Mesothelial cell of epicardium (in vitro differentiated cells): Measurements from ENCODE around the gene FBLL1. TPM values are rescaled to one million over a fixed set of nuclear protein-coding genes. Genes with fewer than 3 reads are reported as not detected.

Experiments
- DNase-seq, 2 experiments: peaks; one replicate each; pipeline ENCODE4 v3.0.0; 2021; ENCODE audit warnings: low spot score in 2 of 2; ENCODE audit not compliant: unreplicated experiment in 2 of 2
- H3K27ac Mint-ChIP-seq: 2 replicates; pipeline ENCODE4 v1.8.0; 2021; ENCODE audit warnings: mixed read lengths
- H3K27me3 Mint-ChIP-seq: 2 replicates; pipeline ENCODE4 v1.8.0; 2021; ENCODE audit warnings: low read depth, mixed read lengths
- H3K36me3 Mint-ChIP-seq: 2 replicates; pipeline ENCODE4 v1.8.0; 2021; ENCODE audit warnings: mixed read lengths
- H3K4me1 Mint-ChIP-seq: 2 replicates; pipeline ENCODE4 v1.8.0; 2021; ENCODE audit warnings: mixed read lengths
- H3K4me3 Mint-ChIP-seq: 2 replicates; pipeline ENCODE4 v1.8.0; 2021; ENCODE audit warnings: mild to moderate bottlenecking, moderate library complexity, mixed read lengths
- H3K9me3 Mint-ChIP-seq: 2 replicates; pipeline ENCODE4 v1.8.0; 2021; ENCODE audit warnings: mixed read lengths
- total RNA-seq: library from RNA; stranded (reverse); gene quantifications from 3 replicates; pipeline ENCODE4 v1.2.1, GENCODE V29; 2021
- TF ChIP-seq, protein P1 (sequence below): fragments of 200-600 bp; sonication (generic); IDR thresholded peaks from one replicate; pipeline ENCODE4 v1.5.0; 2021; ENCODE audit warnings: antibody characterized with exemption; ENCODE audit not compliant: unreplicated experiment

Gene FBLL1
- total RNA-seq, 1 donor from 2014 or later = 0.80 TPM

DNA sequence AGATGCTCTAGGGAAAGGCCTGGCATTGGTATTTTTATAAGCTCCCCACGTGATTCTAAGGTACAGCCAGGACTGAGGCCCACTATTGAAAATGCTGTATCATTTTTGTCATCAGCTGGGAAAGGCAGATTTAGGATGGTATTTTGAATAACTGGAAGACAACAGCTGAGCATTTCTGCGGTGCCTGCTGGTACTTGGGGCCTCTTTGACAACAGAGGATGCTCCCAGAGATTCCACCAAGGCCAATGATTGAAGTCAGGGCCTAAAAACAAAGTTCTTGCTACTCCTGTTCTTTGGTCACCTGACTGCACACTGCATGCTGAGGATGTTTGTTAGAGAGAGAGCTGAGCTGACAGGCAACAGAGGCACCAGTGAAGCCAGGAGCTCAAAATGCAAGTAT, 8.1 kb downstream of the FBLL1 start:
- Mint-ChIP-seq H3K27me3 (peaks cover 14% of the 10 kb centered on the region), H3K36me3 (no peaks in the 10 kb centered on the region), H3K9me3 (no peaks in the 10 kb centered on the region), H3K4me1 (no peaks in the 10 kb centered on the region), H3K27ac (no peak overlapping the region), H3K4me3 (no peak overlapping the region)
- no peak for DNase-seq
- TF ChIP-seq, protein P1, sequence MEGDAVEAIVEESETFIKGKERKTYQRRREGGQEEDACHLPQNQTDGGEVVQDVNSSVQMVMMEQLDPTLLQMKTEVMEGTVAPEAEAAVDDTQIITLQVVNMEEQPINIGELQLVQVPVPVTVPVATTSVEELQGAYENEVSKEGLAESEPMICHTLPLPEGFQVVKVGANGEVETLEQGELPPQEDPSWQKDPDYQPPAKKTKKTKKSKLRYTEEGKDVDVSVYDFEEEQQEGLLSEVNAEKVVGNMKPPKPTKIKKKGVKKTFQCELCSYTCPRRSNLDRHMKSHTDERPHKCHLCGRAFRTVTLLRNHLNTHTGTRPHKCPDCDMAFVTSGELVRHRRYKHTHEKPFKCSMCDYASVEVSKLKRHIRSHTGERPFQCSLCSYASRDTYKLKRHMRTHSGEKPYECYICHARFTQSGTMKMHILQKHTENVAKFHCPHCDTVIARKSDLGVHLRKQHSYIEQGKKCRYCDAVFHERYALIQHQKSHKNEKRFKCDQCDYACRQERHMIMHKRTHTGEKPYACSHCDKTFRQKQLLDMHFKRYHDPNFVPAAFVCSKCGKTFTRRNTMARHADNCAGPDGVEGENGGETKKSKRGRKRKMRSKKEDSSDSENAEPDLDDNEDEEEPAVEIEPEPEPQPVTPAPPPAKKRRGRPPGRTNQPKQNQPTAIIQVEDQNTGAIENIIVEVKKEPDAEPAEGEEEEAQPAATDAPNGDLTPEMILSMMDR = no peak

DNA sequence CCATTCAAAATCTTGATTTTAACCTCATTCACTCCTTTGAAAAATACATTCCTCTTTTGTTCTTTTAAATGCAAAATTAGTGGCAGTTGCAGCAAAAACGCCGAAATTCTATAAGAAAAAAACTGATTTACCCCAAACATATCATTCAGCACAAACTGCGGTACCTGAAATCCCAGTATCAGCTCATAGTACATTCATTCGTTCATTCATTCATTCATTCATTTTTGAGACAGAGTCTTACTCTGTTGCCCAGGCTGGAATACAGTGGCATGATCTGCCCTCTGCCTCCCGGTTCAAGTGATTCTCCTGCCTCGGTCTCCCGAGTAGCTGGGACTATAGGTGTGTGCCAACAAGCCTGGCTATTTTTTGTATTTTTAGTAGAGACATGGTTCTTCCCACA, 20.4 kb downstream of the FBLL1 start:
- Mint-ChIP-seq H3K4me1 (no peaks in the 10 kb centered on the region), H3K27me3 (no peaks in the 10 kb centered on the region), H3K27ac (no peak overlapping the region), H3K4me3 (no peak overlapping the region), H3K36me3 (peaks cover 48% of the 10 kb centered on the region), H3K9me3 (peaks cover 5% of the 10 kb centered on the region)
- TF ChIP-seq, protein P1 = no peak
- no peak for DNase-seq

DNA sequence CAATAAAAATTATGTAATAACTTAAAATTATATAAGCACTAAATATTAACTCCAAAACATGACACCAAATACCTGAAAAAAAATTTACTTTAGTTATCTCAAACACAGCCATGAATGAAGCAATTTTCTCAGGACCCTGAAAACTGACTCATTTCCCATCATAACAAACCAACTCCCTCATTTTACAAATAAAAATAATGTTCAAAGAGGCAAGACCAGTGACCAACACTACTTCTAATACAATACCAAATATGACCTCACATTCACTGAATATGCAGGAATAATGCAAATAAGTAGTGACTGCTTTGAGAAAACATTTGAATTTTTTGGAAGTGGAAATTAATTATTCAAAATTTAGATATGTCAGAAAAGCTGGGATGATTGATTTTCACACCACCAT, 21.6 kb downstream of the FBLL1 start:
- DNase-seq = no peak
- TF ChIP-seq, protein P1 = no peak
- H3K4me3 Mint-ChIP-seq = no peak overlapping the region
- H3K27me3 Mint-ChIP-seq = no peaks in the 10 kb centered on the region
- H3K27ac Mint-ChIP-seq = no peak overlapping the region
- peaks cover 44% of the 10 kb centered on the region for H3K36me3 Mint-ChIP-seq
- no peaks in the 10 kb centered on the region for H3K9me3 Mint-ChIP-seq
- H3K4me1 Mint-ChIP-seq = no peaks in the 10 kb centered on the region

DNA sequence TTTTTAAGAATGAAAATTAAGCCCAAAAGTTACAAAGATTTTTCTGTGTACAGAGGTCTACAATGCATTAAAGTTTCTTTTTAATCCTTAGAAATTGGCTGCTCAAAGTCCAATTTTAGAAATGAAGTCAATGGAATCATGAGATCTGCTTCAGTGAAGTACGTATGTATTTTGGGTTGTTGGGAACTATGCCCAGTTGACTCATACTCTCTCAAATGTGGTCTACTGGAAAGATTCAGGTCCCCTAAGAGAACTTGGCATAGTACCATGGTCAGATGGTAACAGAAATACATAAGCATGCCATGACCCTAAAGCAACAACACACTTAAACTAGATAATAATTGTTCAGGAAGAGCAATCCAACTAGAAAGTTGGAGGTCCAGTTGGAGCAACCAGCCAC, 23.0 kb downstream of the FBLL1 start:
- Mint-ChIP-seq H3K36me3 (peaks cover 49% of the 10 kb centered on the region), H3K27me3 (no peaks in the 10 kb centered on the region), H3K27ac (no peak overlapping the region), H3K4me1 (no peaks in the 10 kb centered on the region), H3K4me3 (no peak overlapping the region), H3K9me3 (no peaks in the 10 kb centered on the region)
- TF ChIP-seq, protein P1 = no peak
- no peak for DNase-seq

DNA sequence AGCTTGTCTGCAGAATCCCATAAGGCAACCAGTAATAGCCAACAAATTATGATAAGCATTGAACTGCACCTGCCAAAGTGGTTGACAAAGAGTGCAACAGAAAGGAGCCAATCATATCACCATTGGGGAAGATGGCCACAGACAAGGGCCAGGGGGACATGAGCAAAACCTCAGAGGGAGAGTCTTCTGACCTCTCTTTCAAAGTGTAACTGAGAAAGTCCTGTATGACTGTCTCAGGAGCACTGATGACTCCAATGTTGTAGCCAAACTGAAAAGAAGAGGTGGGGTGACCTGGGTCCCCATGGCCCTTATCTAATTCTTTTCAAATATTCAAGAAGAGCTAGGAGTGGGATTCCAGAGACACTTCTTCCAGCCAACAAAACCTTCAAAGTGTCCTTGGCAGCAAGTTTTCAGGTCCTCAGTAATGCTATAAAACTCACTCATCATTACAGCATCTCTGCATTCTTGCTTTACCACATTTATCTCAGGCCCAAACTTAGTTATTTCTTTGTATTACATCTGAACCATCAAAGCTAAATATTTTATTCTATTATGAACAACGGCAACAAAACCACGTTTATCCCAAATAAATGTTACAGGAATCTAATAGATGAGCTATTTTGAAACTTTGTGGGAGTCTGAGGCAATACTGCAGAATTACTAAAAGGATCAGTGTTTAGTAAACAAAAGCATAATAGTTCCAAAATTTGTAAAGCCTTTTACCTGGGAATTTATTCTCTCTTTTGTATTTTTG, 24.4 kb downstream of the FBLL1 start:
- Mint-ChIP-seq H3K36me3 (peaks cover 49% of the 10 kb centered on the region), H3K27ac (no peak overlapping the region), H3K4me3 (no peak overlapping the region), H3K27me3 (no peaks in the 10 kb centered on the region), H3K9me3 (no peaks in the 10 kb centered on the region), H3K4me1 (no peaks in the 10 kb centered on the region)
- TF ChIP-seq, protein P1 = no peak
- DNase-seq = no peak

DNA sequence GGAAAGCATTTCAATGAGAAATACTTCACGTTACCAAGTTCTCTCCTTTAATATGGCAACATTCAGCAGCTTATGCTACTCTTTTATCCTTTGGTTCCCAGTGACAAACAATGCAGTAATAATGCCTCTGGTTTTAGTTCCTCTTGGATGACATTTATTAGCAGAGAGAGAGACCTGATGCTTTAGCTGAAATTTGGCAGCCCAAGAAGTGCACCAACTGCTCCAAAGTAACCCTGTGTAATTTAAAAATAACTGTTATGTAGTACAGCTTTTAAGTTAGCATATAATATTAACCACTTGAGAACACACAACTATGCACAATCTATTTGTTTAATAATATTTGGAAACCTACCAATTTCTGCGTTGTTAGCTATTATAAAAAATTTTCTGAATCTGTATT, 28.3 kb downstream of the FBLL1 start:
- TF ChIP-seq, protein P1 = no peak
- H3K4me3 Mint-ChIP-seq = no peak overlapping the region
- no peaks in the 10 kb centered on the region for H3K4me1 Mint-ChIP-seq
- no peaks in the 10 kb centered on the region for H3K9me3 Mint-ChIP-seq
- H3K27me3 Mint-ChIP-seq = no peaks in the 10 kb centered on the region
- H3K36me3 Mint-ChIP-seq = peaks cover 44% of the 10 kb centered on the region
- H3K27ac Mint-ChIP-seq = no peak overlapping the region
- no peak for DNase-seq
